ENCODE measurements around the gene SLC2A2.

- no peak for TF ChIP-seq EZH2 (IDR thresholded peaks at IDR 0.05; ENCODE audit: insufficient read depth, poor library complexity, severe bottlenecking)
- TF ChIP-seq EZH2phosphoT487 (IDR thresholded peaks at IDR 0.05; ENCODE audit: insufficient read depth, low read depth), result no peak
Observed at GRCh38 chr3:171054231-171054630, 27.7 kb upstream of the SLC2A2 start.

All from GM23248 (cell line).